Urothelium cell line (cell line): ENCODE measurements around the gene DLGAP1.

Source experiments
- DNase-seq: peaks from one replicate; pipeline ENCODE4 v3.0.0; 2011; ENCODE audit warnings: low spot score, mixed read lengths
- FAIRE-seq: peaks from 2 replicates; lab custom pipeline; 2011; peaks lifted over from hg19 to GRCh38; lab: Jason Lieb, UNC

Gene DLGAP1

DNA sequence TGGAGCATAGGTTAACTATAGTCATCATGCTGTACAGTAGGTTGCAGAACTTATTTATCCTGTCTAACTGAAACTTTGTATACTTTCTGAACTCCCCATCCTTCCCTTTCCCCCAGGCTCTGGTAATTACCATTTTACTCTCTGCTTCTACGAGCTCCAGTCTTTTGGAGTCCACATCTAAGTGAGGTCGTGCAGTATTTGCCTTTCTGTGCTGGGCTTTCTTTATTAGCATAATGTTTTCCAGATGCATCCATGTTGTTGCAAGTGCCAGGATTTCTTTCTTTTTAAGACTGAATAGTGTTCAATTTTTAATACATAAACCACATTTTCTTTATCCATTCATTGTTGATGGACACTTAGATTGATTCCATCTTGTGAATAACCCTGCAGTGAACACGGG, 541.0 kb downstream of the DLGAP1 start:
- no peak for DNase-seq

DNA sequence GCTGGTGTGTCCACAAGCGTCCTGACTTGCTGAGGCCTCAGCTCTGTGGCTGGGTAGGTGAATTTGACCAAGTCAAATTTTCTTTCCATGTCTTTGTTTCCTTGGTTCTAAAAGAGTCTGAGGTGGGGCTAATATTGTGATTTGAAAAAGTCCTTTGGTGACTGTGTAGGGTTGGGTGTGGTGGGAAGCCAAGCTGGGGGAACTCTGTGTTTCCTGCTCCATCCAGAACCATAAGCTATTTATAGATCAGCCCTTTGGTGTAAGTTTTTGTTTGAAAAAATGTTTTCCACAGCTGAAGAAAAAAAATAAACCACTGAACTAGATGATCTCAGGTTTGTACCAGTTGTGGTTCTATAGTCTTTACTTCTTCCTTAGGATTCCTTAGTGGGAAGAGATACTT, 542.4 kb downstream of the DLGAP1 start:
- no peak for FAIRE-seq
- no peak for DNase-seq

More for the DNA sequence above, 541.0 kb downstream of the DLGAP1 start:
- no peak for FAIRE-seq

DNA sequence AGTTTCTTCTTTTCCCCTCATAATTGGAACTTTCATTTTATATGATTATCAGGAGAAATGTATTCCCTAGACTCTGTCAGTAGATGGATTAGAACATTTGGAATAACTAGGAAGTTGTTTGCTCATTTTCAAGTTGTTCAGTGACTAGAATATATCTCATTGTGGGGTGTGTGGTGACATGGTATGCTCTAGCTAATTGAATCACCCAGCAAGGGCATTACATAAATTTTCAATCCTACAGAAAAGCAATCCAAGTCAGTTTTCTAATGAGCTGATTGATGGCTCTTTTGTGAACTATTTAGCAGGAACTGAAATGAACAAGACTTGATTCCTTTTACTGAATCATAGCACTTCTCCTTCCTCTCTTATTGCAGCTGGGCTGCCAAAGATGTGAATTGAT, 543.7 kb downstream of the DLGAP1 start:
- DNase-seq (no peak), FAIRE-seq (no peak)

DNA sequence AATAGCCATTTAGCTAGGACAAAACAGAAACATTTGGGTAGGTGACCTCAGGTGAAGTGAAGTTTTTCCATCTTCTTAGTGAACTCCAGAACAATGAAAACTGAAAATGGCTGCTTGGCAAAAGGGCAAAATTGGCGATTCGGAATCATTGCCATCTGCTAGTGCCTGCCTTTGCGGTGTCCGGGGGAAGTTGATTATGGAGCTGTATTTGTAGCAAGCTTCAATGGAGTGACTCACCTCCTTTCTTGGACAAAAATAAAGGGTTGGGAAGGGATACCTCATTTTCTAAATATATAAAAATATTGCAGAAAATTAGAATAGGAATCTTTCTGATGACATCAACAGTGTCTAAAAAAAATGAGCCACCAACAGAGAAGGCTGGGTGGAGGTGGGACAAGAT, 544.6 kb downstream of the DLGAP1 start:
- FAIRE-seq, result peak; percentile 53
- no peak for DNase-seq

DNA sequence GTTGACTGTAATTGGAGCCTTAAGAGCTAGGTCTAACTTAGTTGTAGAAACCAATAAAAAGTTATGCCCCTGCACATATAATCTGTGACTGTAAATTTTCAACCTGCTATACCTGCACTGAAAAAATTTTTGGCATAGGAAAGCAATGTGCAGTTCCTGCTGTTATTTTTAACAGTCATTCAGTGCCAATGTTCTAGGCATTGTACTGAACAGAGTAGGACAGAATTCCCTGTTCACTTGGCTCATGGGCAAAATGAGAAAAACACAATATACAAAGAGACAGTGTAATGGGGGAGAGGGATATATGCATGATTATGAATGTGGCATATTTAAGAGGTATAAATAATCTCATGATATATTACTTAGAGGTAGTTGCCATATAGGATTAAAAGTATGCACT, 547.2 kb downstream of the DLGAP1 start:
- no peak for DNase-seq
- no peak for FAIRE-seq

DNA sequence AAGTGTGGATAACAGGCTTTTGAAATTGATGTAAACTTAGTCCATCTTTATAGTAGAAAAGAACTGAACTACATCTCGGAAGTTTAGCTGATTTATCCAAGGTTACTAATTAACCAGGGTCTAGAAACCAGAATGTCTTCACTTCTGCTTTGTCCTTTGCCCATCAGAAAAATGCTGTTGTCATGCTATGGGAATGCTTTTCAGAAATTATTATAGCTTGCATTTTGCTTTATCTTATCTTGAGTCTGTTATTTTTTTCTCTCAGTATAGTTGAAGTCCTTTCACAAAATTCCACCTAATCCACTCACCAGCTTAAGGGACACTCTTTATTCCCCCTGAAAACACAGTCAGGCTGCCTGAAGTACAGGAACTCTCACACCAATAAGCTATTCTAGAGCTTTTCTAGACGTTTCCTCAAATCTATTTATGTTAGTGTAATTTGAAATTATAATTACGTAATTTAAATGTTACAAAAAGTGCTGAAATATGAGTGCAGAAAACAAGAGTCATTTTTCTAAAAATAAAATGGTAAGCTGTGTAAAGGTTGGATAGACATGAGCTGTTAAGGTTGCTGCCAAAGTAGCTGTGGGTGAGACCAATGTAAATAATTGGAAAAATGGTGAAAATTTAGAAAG, 548.9 kb downstream of the DLGAP1 start:
- DNase-seq (no peak), FAIRE-seq (no peak)

DNA sequence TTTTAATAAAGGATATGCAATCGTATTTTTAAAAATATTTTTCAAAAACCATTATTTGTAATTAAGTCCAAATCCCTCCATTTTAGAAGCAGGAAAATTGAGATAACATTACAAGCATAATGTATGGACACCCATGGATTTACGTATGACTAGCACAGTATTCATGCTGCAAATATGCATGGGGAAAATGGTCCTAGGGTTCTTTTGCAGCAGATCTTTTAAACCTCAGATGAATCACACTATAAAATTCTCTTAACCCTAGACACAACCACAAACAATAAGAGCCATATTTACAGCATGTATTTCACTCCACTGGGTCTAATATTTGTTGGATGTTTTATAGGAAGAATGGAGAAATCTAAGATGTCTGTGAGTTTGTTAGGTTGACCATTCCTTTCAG, 551.8 kb downstream of the DLGAP1 start:
- DNase-seq (peak; percentile 68), FAIRE-seq (no peak)

DNA sequence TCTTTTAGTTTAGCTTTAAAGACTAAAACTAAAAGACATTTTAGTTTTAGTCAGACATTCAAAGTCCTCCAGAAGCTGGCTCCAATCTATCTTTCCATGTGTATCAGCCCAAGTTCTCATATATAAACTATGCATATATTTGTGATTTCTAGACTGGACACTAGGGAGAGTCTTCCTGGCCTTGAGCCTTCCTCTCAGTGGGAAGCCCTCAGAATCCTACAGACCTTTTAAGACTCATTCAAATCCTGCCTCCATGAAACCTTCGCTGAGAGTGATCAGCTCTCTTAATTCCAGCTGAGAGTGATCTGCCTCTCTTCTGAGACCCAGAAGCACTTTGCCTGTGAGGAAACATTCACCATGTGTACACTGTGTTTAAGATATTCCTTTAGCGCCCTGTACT, 552.4 kb downstream of the DLGAP1 start:
- FAIRE-seq, result peak; percentile 83
- DNase-seq, result no peak

DNA sequence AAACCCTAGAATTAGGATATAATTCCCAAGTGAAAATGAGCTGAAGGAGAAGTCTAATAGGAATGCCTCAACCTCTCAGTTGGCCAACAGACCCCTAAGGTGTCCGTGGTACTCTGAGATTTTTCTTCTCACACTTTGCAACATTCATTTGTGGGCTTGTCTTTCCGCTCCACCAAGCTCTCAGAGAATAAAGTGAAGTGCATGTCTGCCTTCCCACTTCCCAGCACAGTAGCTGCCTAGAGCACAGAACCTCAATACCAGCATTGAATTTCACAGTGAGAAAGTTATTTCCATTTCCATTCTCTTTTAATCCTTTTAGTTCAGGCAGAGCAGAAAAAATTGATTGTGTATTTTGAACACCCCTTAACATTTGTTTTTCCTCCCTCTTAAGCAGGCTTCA, 553.3 kb downstream of the DLGAP1 start:
- DNase-seq (no peak), FAIRE-seq (no peak)

DNA sequence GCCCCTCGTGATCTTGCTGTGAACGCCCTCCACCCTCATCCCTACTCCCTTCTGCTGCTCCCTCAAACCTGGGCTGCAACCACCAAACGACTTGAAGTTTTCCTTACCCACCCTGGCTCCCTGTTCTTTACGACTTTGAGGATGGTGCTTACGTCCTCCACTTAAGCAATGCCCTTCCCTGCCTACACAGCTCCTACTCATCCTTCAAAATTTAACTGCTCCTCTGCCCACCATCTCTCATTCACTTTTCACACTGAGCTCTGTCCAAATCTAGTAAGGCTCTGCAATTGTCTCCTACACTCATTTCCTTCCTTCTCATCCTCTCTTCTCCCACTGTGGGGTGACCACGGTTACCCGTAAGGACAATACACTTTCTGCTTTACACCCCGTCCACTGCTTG, 554.1 kb downstream of the DLGAP1 start:
- FAIRE-seq (peak; percentile 93), DNase-seq (no peak)

DNA sequence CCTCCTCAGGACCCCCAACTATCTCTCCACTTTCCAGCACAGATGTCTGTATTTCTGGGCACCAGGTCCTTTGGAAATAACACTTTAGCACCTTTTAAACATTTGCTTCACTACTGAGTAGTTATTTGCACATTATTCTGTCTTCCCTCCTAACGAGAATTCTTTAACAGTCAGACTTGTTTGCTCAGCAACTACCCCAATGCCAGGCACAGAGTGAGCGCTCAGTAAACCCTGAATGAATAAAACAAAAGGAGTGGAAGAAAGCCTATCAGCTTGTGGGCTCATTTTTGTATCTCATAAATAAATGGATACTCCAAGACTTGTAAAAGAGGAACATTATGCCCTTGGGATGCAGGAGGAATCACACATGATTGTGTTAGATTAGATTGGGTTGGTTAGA, 554.8 kb downstream of the DLGAP1 start:
- FAIRE-seq, result no peak

DNA sequence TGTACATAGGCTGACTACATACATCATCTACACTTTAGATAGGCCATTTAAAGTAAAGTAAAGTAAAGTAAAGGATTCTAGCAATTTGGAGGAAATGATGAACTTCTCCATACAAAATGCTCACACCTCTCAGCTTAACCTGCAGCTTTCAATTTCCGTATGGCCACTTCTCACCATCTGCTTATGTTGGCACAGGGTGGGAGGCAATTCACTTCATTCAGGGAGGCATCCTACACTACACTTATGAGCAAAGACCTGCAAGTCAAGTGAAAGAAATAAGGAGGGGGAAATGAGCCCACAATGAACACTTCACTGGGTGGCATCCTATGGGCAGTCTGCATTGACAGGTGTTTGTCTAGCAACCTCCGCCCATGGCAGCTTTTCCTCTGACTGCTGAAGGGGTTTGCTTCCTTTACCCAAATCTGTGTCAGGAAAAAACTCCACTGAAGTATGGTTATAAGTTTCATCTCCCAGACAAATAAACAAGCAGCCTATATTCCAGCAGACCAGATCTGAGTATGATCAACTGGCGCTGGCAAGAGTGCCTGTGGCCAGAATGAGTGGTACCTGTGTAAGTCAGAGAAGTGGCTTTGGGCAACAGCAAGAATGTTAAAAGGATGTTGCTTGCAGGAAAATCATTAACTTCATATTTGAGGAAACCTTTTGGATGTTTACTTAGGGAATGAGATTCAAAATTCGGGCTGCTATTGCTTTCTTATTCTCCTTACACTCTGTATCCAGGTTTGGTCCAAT, 556.1 kb downstream of the DLGAP1 start:
- DNase-seq (no peak), FAIRE-seq (peak; percentile 94)

More for the DNA sequence above, 554.8 kb downstream of the DLGAP1 start:
- no peak for DNase-seq

DNA sequence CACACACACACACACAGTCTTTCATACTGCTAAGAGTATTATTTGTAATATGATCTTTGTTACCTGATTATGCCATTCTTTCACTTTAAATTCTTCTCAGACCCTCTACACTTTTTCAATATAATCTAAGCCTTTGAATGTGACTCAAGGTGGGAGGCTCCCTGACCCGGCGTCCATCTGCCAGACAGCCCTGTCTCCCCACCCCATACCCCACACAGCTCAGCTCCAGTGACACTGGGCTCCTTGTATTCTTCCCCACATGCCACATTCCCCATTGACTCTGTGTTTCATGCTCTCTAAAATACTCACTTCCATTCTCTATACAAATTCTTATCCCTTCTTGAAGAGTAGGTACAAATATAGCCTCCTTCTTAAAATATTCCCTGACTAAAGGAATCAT, 563.0 kb downstream of the DLGAP1 start:
- peak; percentile 5 for FAIRE-seq
- no peak for DNase-seq

DNA sequence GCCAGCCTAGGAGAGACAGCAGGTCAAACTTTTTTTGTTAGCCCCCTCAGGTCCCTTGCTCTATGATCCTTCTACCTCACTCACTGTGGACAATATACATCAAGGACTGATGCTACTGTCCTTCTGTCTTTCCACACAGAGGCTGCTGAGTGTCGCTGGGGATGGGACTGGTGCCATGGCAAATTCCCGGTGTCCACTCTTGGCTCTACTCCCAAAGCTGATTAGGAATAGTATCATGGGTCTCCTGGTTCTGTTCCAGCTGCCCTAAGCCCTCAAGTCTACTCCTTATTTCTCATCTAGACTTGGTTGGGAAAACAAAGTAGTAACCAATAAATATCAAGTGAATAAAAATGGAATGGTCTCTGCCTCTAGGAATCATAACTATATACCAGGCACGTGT, 563.9 kb downstream of the DLGAP1 start:
- peak; percentile 92 for FAIRE-seq
- no peak for DNase-seq

DNA sequence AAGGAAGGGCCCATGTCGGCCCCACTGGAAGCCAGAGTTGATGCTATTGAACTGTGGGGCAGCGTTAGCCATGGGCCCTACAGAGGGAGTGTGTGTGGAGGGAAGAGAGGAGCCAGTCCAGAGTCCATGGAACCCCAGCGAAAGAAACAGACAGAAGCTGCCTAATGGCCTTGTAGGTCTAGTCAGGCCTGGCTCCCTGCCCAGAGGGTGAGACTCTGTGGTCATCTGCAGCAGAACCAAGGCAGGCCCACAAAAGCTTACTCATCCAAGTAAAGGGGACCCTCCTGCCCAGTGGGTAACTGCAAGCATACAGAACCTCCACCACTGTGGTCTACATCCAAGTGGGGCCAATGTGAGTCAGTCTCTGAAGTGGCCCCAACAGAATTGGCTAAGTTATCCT, 565.3 kb downstream of the DLGAP1 start:
- no peak for FAIRE-seq
- no peak for DNase-seq

DNA sequence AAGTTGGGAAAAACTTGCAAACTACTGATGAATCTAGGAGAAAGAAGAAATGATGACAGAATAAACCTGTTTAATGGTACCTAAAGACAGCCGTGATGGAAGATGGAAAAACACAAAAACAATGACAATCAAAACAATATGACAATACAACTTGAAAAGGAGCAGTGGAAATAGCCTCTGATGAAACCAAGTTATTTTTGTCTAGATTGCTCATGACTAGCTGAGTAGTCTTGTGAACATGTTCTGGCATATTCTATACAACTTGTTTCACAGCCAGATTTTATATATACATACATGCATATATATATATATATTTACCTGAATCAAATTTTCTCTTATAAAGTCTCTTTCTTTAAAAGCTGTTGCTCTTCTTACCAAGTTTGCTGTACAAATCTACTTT, 566.0 kb downstream of the DLGAP1 start:
- DNase-seq, result no peak
- no peak for FAIRE-seq

DNA sequence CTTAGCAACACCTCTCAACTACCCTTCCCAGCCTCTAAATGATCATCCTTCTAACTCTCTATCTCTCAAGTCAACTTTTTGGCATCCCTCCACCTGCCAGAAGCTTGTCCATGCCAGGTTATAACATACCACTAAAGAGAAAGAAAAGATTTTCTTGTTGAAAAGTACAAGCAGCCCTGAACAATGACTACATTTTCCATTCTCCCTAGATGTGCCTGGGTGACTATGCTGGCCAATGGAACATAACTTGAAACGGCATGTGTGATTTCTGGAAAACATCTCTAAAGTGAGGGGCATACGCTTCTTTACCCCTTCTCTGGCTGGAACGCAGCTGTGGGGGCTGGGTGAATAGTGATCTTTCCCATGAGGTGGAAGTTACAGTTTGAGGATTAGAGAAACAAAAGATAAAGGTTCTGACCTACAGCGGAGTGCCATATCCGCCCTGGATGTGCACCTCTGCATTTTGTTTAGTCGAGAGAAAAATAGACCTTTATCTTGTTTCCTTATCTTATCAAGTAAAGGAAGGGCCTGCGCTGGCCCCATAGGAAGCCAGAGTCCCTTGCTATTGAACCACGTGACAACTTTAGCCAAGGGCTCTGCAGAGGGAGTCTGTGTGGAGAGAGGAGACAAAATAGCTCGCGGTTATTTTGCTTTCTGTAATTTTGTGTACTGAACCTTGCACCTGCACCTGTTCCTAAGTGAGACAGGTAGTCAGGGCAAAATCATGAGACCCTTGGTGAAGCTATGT, 568.4 kb downstream of the DLGAP1 start:
- FAIRE-seq, result peak; percentile 35
- DNase-seq, result no peak

DNA sequence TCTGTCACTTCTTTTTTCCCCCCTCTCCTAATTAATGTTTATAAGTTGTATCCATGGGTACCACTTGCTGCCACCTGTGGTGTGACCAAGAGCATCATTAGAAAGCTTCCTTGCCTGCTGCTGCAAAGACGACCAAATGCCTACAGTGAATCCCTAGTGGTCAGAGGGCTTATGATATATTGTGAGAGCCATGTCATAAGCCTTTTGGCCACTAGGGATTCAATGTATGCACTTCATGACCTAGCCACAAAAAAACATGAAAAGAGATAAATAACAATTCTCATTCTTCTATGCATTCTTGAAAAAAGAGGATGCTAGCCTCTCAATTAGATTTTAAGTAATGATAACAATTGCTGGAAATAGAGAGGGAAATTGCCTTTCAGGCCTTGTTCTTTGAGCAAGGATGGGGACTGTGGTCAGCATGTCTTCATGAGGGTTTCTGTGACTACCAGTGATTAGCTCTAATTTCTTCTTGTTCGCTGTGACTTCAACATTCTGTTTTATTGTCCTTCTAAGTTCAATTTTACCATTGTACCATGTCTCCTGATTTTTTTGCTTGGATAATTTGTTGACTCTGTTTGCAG, 569.8 kb downstream of the DLGAP1 start:
- peak; percentile 81 for FAIRE-seq
- DNase-seq, result peak; percentile 64

DNA sequence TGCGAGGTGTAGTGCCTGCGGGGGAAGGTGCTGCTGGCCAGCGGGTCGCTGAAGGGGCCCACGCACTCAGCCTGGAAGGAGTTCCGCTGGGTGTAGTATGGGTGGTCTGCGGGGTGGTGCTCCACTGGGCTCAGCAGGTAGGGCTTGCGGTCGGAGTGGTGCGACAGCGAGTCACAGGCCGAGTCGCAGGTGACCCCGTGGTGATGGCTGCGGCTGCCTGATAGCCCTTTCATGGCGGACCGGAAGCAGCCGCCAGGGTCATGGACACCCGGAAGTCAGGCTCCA, 575.3 kb downstream of the DLGAP1 start:
- DNase-seq (no peak), FAIRE-seq (no peak)

DNA sequence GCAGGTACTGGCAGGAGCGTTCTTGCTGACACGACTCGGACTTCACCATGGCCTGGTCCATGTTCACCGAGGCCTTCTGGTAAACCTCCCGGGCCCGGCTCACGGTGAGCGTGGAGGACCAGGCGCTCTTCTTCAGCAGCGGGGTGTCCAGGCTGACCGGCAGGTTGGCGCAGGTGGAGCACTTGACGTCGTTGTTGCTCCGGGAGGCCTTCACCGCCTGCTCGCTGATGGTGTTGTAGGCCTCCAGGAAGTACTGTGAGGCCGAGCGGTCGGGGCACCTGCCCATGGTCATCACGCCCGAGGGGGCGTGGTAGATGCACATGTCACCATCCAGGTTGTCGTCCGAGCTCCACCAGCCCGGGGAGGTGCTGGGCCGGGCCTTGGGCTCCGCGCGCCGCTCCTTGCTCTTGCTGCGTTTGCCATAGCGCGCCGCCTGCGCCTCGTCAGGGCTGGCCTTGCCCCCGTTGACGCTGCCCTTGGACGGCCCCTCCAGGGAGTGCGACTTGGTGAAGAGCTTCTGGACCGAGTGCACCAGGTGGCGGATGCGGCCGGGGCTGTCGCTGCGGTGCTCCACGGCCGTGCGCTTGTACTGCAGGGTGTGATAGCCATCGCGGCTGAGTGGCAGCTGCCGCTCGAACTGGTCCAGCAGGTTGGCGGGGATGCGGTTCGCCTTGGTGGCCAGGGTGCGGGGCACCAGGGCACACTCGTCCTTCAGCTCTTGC, 575.8 kb downstream of the DLGAP1 start:
- FAIRE-seq, result peak; percentile 87
- DNase-seq, result no peak

DNA sequence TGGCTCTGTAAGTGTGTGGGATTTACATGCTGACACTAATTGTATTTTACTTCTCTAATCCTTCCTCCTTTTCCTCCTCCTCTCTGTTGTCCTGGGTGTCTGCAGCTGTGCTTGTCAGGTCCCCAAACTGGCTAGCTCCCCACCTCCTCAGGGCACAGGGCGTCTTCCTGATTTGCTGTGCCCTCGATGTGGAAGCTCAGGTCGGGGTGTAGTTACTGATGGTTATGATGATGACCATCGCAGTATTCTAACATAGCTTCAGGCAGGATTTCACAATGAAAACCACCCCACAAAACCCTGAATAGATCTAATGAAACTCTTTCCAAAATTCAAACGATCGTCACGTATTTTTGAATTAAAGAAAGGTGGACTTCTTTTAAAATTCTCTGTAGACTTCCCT, 576.7 kb downstream of the DLGAP1 start:
- FAIRE-seq (peak; percentile 91), DNase-seq (no peak)
